ENCODE data around the gene TLCD3B.

TLCD3B gene

DNA sequence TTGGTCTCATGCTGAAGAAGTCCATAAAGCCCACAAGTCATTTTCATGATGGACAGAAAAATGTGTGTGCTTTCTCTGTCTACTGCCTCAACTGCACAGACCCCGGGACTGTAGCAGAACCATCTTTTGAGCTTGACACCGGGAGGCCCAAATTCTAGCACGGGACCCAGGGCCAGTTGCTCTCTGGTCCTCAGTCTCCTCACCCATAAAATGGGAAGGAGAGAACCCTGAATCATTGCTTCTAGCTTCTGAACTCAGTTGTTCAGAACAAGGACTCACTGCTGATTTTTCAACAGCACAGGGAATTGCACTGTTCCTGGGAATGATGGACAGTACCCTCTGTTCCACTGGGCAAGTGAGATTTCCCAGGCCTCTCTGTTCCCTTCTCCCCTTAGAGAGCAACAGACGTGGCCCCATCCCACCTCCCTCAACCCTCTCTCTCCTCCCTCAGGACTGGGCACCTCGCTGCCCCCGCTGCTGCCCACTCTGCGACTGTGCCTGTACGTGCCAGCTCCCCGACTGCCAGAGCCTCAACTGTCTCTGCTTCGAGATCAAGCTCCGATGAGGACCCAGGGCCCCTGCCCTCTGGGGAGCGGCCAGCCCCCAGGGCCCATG is 32.3 kb upstream of the TLCD3B start:
- TF ChIP-seq CTCF (IDR thresholded peaks at IDR 0.05; ENCODE audit: control extremely low read depth, extremely low read depth, low read depth, missing control alignments): no peak
- CTCF ChIA-PET: interaction anchor here (0.9 to 1.6 kb wide), 4 partner anchors 8 to 372 kb away, joined by 3 to 11 read pairs (median 4); no protein-coding TSS in a partner anchor
- POLR2A ChIA-PET: no interaction called here
- DNase-seq (ENCODE audit: extremely low spot score): no peak

DNA sequence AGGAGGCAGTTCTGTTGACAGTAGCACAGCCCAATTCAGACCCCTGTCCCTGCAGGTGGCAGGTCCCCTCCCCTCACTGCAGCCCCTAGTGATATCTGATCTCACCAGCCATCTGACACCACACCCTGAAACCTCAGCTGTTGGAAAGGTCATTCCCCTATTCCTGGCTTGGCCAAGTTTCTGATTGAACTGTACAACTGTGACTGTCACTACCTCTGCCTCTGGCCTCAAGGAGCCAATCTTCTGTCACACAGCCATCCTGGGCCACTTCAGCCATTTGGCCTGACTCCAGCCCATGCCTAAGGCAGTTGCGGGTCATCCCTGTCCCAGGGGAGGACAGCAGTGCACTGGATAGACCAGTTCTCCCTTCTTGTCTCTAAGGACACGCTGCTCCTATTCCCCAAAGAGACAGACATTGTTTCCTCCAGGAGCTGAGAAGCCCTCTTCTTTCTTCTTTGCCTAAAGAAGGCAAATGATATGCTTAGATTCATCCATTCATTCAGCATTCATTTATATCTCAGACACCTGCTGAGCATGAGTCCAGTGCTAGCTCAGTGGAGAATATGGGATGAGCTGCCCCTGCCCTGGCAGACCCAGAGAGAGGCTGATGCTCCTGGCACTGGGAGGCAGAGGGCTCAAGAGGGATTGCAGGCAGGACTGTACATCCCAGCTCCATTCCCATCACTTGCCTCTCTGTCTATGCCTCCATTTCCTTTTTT is 29.9 kb upstream of the TLCD3B start:
- ChIA-PET POLR2A (no interaction called here), CTCF (interaction anchor here (0.6 to 1.1 kb wide), 2 partner anchors 13 to 31 kb away, joined by 3 to 4 read pairs; partner anchors contain the start of gene TBX6)
- DNase-seq (ENCODE audit: extremely low spot score): no peak
- TF ChIP-seq CTCF (IDR thresholded peaks at IDR 0.05; ENCODE audit: control extremely low read depth, extremely low read depth, low read depth, missing control alignments): no peak

- no peak for TF ChIP-seq CTCF (IDR thresholded peaks at IDR 0.05; ENCODE audit: control extremely low read depth, extremely low read depth, low read depth, missing control alignments)
- ChIA-PET CTCF (interaction anchor here (0.7 kb wide), 1 partner anchor 256 kb away, joined by 3 read pairs; no protein-coding TSS in a partner anchor), POLR2A (no interaction called here)
- DNase-seq (ENCODE audit: extremely low spot score): no peak
Observed at GRCh38 chr16:30060346-30060745, 29.3 kb upstream of the TLCD3B start.

GRCh38 chr16:30054959-30055553 is 24.0 kb upstream of the TLCD3B start:
- ChIA-PET CTCF (interaction anchor here (0.6 to 2.1 kb wide), 17 partner anchors 8 to 355 kb away, joined by 3 to 13 read pairs (median 3); partner anchors contain the start of genes ALDOA, TBX6 and TLCD3B), POLR2A (interaction anchor here (1.7 kb wide), 1 partner anchor 10 kb away, joined by 7 read pairs; the partner anchor contains the start of gene ALDOA)
- peak; percentile 78 for TF ChIP-seq CTCF (IDR thresholded peaks at IDR 0.05; ENCODE audit: control extremely low read depth, extremely low read depth, low read depth, missing control alignments)
- DNase-seq (ENCODE audit: extremely low spot score): peak; percentile 70

GRCh38 chr16:30054451-30054850 is 23.4 kb upstream of the TLCD3B start:
- DNase-seq (ENCODE audit: extremely low spot score): no peak
- no peak for TF ChIP-seq CTCF (IDR thresholded peaks at IDR 0.05; ENCODE audit: control extremely low read depth, extremely low read depth, low read depth, missing control alignments)
- CTCF ChIA-PET: interaction anchor here (0.6 to 2.1 kb wide), 11 partner anchors 9 to 354 kb away, joined by 3 to 13 read pairs (median 4); partner anchors contain the start of gene ALDOA
- POLR2A ChIA-PET: interaction anchor here (1.7 kb wide), 1 partner anchor 11 kb away, joined by 7 read pairs; the partner anchor contains the start of gene ALDOA

GRCh38 chr16:30053376-30054015 is 22.4 kb upstream of the TLCD3B start:
- ChIA-PET CTCF (interaction anchor here (1.4 to 2.2 kb wide), 8 partner anchors 9 to 39 kb away, joined by 3 to 20 read pairs (median 5); partner anchors contain the start of genes ALDOA, C16orf92, TBX6 and TLCD3B), POLR2A (no interaction called here)
- DNase-seq (ENCODE audit: extremely low spot score): no peak
- no peak for TF ChIP-seq CTCF (IDR thresholded peaks at IDR 0.05; ENCODE audit: control extremely low read depth, extremely low read depth, low read depth, missing control alignments)
